ENCODE results near the gene CGRRF1.

Gene CGRRF1, protein sequence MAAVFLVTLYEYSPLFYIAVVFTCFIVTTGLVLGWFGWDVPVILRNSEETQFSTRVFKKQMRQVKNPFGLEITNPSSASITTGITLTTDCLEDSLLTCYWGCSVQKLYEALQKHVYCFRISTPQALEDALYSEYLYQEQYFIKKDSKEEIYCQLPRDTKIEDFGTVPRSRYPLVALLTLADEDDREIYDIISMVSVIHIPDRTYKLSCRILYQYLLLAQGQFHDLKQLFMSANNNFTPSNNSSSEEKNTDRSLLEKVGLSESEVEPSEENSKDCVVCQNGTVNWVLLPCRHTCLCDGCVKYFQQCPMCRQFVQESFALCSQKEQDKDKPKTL

GRCh38 chr14:54509546-54510501, at the start of gene CGRRF1:
TSS of gene CGRRF1 (plus strand) at chr14:54509906. CDS start at chr14:54509960, 54 bp downstream.
- DNase-seq (ENCODE audit: low spot score) = peak; percentile 94

- DNase-seq (ENCODE audit: low spot score) = no peak
Observed at GRCh38 chr14:54462048-54462447, 47.7 kb upstream of the CGRRF1 start.

- no peak for DNase-seq (ENCODE audit: low spot score)
Observed at GRCh38 chr14:54465654-54466053, 44.1 kb upstream of the CGRRF1 start.

GRCh38 chr14:54467280-54467679, 42.4 kb upstream of the CGRRF1 start:
- DNase-seq (ENCODE audit: low spot score) = no peak

GRCh38 chr14:54470701-54471100, 39.0 kb upstream of the CGRRF1 start:
- no peak for DNase-seq (ENCODE audit: low spot score)

- no peak for DNase-seq (ENCODE audit: low spot score)
Observed at GRCh38 chr14:54471641-54472040, 38.1 kb upstream of the CGRRF1 start.

DNA sequence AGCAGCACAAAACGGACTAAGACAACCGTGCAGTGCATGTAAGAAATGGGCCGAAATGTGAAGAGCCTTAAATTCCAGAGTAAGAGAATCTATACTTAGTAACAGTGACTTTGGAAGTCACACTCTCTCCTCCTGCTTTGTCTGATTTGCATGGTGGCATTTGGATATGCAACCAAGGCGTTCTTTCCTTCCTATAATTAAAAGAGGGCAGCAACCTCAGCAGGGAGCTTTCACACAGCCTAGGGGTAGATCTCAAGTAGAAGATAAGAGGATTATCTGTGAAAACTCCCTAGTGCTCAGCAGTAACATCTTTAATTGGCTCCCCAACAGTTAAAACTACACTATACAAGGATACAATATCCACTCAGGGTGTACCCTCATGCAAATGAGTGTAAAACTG, 37.4 kb upstream of the CGRRF1 start:
- DNase-seq (ENCODE audit: low spot score) = no peak

GRCh38 chr14:54474232-54474793, 35.4 kb upstream of the CGRRF1 start:
- no peak for DNase-seq (ENCODE audit: low spot score)

- DNase-seq (ENCODE audit: low spot score) = no peak
Observed at GRCh38 chr14:54475187-54475899, 34.4 kb upstream of the CGRRF1 start.

- no peak for DNase-seq (ENCODE audit: low spot score)
Observed at GRCh38 chr14:54475911-54476310, 33.8 kb upstream of the CGRRF1 start.

- DNase-seq (ENCODE audit: low spot score) = no peak
Observed at GRCh38 chr14:54478636-54479215, 31.0 kb upstream of the CGRRF1 start.

GRCh38 chr14:54480830-54481562, 28.7 kb upstream of the CGRRF1 start:
- DNase-seq (ENCODE audit: low spot score) = no peak

- DNase-seq (ENCODE audit: low spot score) = no peak
Observed at GRCh38 chr14:54481695-54482094, 28.0 kb upstream of the CGRRF1 start.

DNA sequence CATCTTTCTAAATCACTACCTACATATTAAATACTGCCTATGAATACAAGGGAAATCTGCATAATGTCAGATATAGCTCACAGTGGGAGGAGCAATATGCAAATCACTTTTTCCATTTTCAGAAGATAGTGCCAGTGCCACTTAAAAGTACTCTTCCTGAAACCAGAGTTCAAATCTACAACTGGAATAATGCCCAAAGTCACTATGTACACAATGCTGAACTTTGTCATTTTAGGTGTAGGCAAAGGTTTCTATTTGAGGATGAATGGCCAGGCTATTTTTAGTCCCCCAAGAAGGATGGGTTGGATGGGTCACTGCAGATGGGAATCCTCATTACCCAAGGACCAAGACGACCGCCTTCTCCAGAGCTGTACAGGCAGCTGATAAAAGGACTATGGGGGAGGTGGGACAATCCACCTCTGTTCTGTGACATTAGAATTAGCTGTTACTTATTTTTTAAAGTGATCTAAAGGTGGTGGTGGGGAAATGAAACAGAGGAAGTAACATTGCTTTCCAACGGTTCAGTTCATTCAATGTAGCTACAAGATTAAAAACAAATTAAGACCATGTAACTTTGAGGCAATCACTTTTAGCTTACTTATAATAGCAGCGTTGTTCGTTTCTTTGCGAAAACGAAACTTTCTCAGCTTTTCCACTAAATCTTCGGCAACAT, 26.5 kb upstream of the CGRRF1 start:
- no peak for DNase-seq (ENCODE audit: low spot score)

DNA sequence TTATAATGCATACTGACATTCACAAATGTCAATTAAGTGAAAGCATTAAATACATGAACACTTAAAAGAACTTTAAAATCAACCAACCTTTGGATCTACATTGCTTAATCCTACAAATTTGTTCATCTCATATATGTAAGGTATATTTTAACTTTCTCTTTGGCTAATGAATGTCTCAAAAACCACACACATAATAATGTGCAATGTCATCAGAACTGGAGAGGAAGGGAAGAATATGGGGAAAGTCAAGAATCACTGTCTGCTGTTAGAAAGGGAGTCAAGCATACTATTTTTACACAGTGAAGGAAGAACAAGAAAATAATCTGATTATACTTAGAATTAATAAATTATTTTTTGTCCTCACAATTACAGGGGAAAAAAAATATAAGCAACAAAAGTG, 25.9 kb upstream of the CGRRF1 start:
- no peak for DNase-seq (ENCODE audit: low spot score)

DNA sequence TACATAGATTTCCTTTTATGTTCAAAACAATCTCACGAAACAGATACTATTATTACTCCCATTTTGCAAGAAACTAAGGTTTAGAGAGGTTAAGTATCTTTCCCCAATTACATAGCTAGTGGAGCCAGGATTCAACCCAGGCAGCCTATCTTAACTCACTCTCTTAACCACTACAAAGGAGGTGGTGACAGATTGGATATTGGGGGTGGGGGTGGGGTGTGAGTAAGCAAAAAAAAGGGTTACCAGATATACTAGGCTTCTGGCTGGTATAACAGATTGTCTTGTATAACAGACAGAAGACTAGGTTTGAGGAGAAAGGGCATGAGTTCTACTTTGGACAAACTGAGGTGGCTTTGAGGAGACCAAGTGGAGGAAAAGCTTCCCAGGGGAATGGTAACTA, 23.0 kb upstream of the CGRRF1 start:
- DNase-seq (ENCODE audit: low spot score) = peak; percentile 4

DNA sequence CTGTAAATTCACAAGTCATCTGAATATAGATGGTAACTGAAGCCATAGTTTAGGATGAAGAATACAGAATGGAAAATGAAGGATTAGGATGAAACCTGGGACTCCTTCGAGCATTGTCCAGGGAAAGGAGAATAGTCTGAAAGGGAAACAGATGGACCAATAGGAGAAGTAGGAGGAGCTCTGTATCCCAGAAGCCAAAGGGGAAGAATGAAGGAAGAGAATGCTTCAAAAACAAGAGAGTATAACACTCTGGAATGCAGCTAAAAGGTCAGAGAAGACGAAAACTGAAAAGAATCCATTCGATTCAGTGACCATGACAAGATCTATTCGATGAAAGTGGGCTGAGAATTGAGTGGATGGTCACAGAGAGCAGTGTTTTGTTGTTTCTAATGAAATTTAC, 21.9 kb upstream of the CGRRF1 start:
- DNase-seq (ENCODE audit: low spot score) = no peak

- DNase-seq (ENCODE audit: low spot score) = no peak
Observed at GRCh38 chr14:54488318-54488645, 21.4 kb upstream of the CGRRF1 start.

DNA sequence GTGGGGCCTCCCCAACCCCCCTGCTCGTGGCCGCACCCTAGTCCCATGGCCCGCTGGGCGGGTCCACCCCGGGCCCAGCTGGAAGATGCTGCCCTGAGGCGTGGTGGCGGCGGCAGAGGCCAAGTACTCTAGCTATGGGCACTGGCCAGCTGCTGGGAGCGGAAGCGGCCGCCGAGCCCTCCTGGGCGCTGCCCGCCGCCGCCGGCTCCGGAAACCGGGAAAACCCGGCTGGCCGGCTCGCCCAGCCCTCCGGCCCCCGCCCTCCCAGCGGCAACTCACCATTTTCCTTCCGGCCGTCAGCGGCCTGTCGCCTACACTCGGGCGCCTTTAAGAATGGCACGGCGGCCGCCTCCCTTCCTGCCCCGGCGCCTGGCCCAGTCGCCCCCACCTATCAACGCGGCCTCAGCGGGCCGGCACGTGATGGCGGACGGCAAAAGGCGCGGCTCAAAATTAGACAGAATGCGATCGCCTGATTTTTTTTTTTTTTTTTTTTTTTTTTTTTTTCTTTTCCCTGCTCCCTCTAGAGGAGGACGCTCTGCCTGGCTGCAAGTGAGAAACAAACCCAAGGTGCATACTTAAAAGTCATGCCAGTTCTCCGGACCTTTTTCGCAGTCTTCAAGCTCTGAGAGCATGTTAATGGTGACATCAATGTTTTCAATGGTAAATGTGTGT, 20.9 kb upstream of the CGRRF1 start, which contains the start of gene GMFB:
GMFB (minus strand) TSS at position 335 of the 672 bp plus-strand sequence; CDS start at position 282, 53 bp downstream.
- peak; percentile 87 for DNase-seq (ENCODE audit: low spot score)

GRCh38 chr14:54489318-54489683, 20.4 kb upstream of the CGRRF1 start:
- no peak for DNase-seq (ENCODE audit: low spot score)
